HCT116 (cell line): ENCODE data around the gene AHSP. TPM values are rescaled to one million over a fixed set of nuclear protein-coding genes. Genes with fewer than 3 reads are reported as not detected.

Experiments
- ATAC-seq: fragments of 200-7000 bp; cut with Tn5 transposase; 2 replicates; pipeline ENCODE4 v1.9.1; 2020; ENCODE audit warnings: mild to moderate bottlenecking, moderate library complexity
- BruUV-seq: library from RNA; stranded (reverse); fragments of 400-500 nt; replicated peaks from 2 replicates; lab custom pipeline; 2021; lab: Mats Ljungman, UMichigan
- CTCF ChIA-PET: fragments of 300-600 bp; sonication (Branson Sonifier 250); formaldehyde crosslinking; loops from one replicate; lab custom pipeline; 2021; ENCODE audit warnings: antibody characterized with exemption; lab: Charles Lee
- POLR2A ChIA-PET: fragments of 300-600, 350-600 bp; sonication (Branson Sonifier 250); formaldehyde crosslinking; loops from one replicate; lab custom pipeline; 2021; ENCODE audit warnings: antibody characterized with exemption; lab: Charles Lee
- RAD21 ChIA-PET, 2 experiments: fragments of 300-600 bp; sonication (Branson Sonifier 250); formaldehyde crosslinking; loops; one replicate each; lab custom pipeline; 2023; ENCODE audit warnings: low total read pairs in 2 of 2; ENCODE audit not compliant: uncharacterized antibody in 2 of 2, unreplicated experiment in 2 of 2, low non-redundant PET in 1 of 2; lab: Charles Lee
- DNase-seq: peaks from one replicate; pipeline ENCODE4 v3.0.0-alpha.2; 2010; ENCODE audit warnings: low read depth, low spot score
- H2AFZ ChIP-seq: fragments of 200-600 bp; shearing (Covaris generic), sonication (generic); 2 replicates; pipeline ENCODE4 v1.6.1; 2017; ENCODE audit warnings: low read depth, mixed run types, mixed read lengths, antibody characterized with exemption, low read length; ENCODE audit not compliant: poor library complexity, severe bottlenecking
- H3K27ac ChIP-seq: 2 replicates; pipeline ENCODE4 v1.5.1; 2012; ENCODE audit warnings: low read depth, low read length
- H3K27me3 ChIP-seq: fragments of 200-600 bp; sonication (generic); 2 replicates; pipeline ENCODE4 v1.6.1; 2016; ENCODE audit warnings: mixed run types, low read length, mixed read lengths; ENCODE audit not compliant: insufficient read depth
- H3K36me3 ChIP-seq, 2 experiments: fragments of 200-500 bp in 1 of 2; fragments of 200-600 bp in 1 of 2; sonication (Bioruptor generic) in 1 of 2; sonication (generic) in 1 of 2; 2 replicates each; pipeline versions ENCODE4 v1.5.1 to v1.6.1; 2014 to 2016; ENCODE audit warnings: low read length in 2 of 2, inconsistent platforms in 1 of 2, mixed read lengths in 1 of 2, mixed run types in 1 of 2; ENCODE audit not compliant: insufficient read depth in 2 of 2, control insufficient read depth in 1 of 2
- H3K4me1 ChIP-seq, 2 experiments: fragments of 200-600 bp in 1 of 2; sonication (generic) in 1 of 2; 2 replicates each; pipeline versions ENCODE4 v1.5.1 to v1.6.1; 2012 to 2017; ENCODE audit warnings: low read length in 2 of 2, inconsistent platforms in 1 of 2, mild to moderate bottlenecking in 1 of 2, mixed read lengths in 1 of 2, mixed run types in 1 of 2, moderate library complexity in 1 of 2; ENCODE audit not compliant: insufficient read depth in 2 of 2, control insufficient read depth in 1 of 2
- H3K4me2 ChIP-seq: fragments of 200-600 bp; sonication (generic); 2 replicates; pipeline ENCODE4 v1.6.1; 2017; ENCODE audit warnings: mixed run types, low read length, mixed read lengths
- H3K4me3 ChIP-seq, 2 experiments: fragments of 200-600 bp in 1 of 2; sonication (generic) in 1 of 2; replicated peaks in 1 of 2; 2 replicates each; pipeline ENCODE4 v1.5.1; 2011 to 2016; ENCODE audit warnings: low read length in 2 of 2, control low read depth in 1 of 2, low read depth in 1 of 2, mild to moderate bottlenecking in 1 of 2, mixed read lengths in 1 of 2, mixed run types in 1 of 2
- H3K79me2 ChIP-seq: fragments of 200-600 bp; sonication (generic); 2 replicates; pipeline ENCODE4 v1.6.1; 2017; ENCODE audit warnings: mild to moderate bottlenecking, mixed run types, low read length, moderate library complexity, mixed read lengths; ENCODE audit not compliant: insufficient read depth
- H3K9ac ChIP-seq: fragments of 200-600 bp; sonication (generic); 2 replicates; pipeline ENCODE4 v1.6.1; 2016; ENCODE audit warnings: low read length, mixed read lengths
- H3K9me2 ChIP-seq: fragments of 200-600 bp; sonication (generic), shearing (Covaris generic); 2 replicates; pipeline ENCODE4 v1.6.1; 2017; ENCODE audit warnings: mixed run types, mild to moderate bottlenecking, moderate library complexity; ENCODE audit not compliant: insufficient read depth
- H3K9me3 ChIP-seq, 2 experiments: fragments of 200-500 bp in 1 of 2; fragments of 200-600 bp in 1 of 2; sonication (Bioruptor generic) in 1 of 2; sonication (generic) in 1 of 2; 2 replicates each; pipeline ENCODE4 v1.6.1; 2014 to 2017; ENCODE audit warnings: low read length in 2 of 2, mixed read lengths in 2 of 2, inconsistent platforms in 1 of 2, low read depth in 1 of 2, mild to moderate bottlenecking in 1 of 2, mixed run types in 1 of 2, moderate library complexity in 1 of 2; ENCODE audit not compliant: control insufficient read depth in 1 of 2, insufficient read depth in 1 of 2
- H4K20me1 ChIP-seq: fragments of 200-600 bp; sonication (generic), shearing (Covaris generic); 2 replicates; pipeline ENCODE4 v1.6.1; 2017; ENCODE audit warnings: mixed run types, mild to moderate bottlenecking, moderate library complexity; ENCODE audit not compliant: insufficient read depth
- ATF3 ChIP-seq: IDR thresholded peaks from 2 replicates; pipeline ENCODE4 v1.6.1; 2012
- CBX3 ChIP-seq: IDR thresholded peaks from 2 replicates; pipeline ENCODE4 v1.6.1; 2012; ENCODE audit warnings: low read depth
- CTCF ChIP-seq, 3 experiments: fragments of 200-600 bp in 1 of 3; sonication (generic) in 1 of 3; IDR thresholded peaks in 2 of 3; conservative IDR thresholded peaks in 1 of 3; 2 replicates each; pipeline ENCODE4 v1.5.1; 2012 to 2017; ENCODE audit warnings: low read depth in 2 of 3, low read length in 2 of 3, antibody characterized with exemption in 1 of 3, borderline replicate concordance in 1 of 3, control low read depth in 1 of 3, mild to moderate bottlenecking in 1 of 3, mixed read lengths in 1 of 3, mixed run types in 1 of 3, moderate library complexity in 1 of 3; ENCODE audit not compliant: insufficient read depth in 1 of 3
- EGR1 ChIP-seq: IDR thresholded peaks from 2 replicates; pipeline ENCODE4 v1.6.1; 2012; ENCODE audit warnings: low read depth
- FOSL1 ChIP-seq: IDR thresholded peaks from 2 replicates; pipeline ENCODE4 v1.6.1; 2012; ENCODE audit warnings: low read depth
- JUND ChIP-seq: IDR thresholded peaks from 2 replicates; pipeline ENCODE4 v1.6.1; 2012
- SRF ChIP-seq: IDR thresholded peaks from 2 replicates; pipeline ENCODE4 v1.6.1; 2012; ENCODE audit warnings: low read depth
- TCF7L2 ChIP-seq: IDR thresholded peaks from 2 replicates; pipeline ENCODE4 v1.7.0; 2011; ENCODE audit warnings: borderline replicate concordance, inconsistent platforms; ENCODE audit not compliant: insufficient read depth, insufficient read length; ENCODE audit errors: extremely low read depth
- ZNF274 ChIP-seq: fragments of 200-500 bp; sonication (Bioruptor generic); IDR thresholded peaks from 2 replicates; pipeline ENCODE4 v1.6.1; 2014; ENCODE audit warnings: mild to moderate bottlenecking, low read depth, low read length, inconsistent platforms
- intact Hi-C: fragments of 100-400 bp; cut with micrococcal nuclease; formaldehyde crosslinking; loops from 2 replicates; pipeline ENCODE4 v1.10.0; 2022
- total RNA-seq: library from RNA; stranded (reverse); gene quantifications from one replicate; pipeline ENCODE4 v1.2.1, GENCODE V29; 2021; ENCODE audit not compliant: unreplicated experiment
- TF ChIP-seq, protein P1 (sequence below): IDR thresholded peaks from 2 replicates; pipeline ENCODE4 v1.6.1; 2011; ENCODE audit warnings: mild to moderate bottlenecking, low read length, moderate library complexity; ENCODE audit not compliant: insufficient replicate concordance; ENCODE audit errors: extremely low read depth
- TF ChIP-seq, protein P2 (sequence below): IDR thresholded peaks from 2 replicates; pipeline ENCODE4 v1.6.1; 2012; ENCODE audit warnings: low read depth

AHSP gene
- total RNA-seq, 1 experiment from 2014 or later, result not detected

DNA sequence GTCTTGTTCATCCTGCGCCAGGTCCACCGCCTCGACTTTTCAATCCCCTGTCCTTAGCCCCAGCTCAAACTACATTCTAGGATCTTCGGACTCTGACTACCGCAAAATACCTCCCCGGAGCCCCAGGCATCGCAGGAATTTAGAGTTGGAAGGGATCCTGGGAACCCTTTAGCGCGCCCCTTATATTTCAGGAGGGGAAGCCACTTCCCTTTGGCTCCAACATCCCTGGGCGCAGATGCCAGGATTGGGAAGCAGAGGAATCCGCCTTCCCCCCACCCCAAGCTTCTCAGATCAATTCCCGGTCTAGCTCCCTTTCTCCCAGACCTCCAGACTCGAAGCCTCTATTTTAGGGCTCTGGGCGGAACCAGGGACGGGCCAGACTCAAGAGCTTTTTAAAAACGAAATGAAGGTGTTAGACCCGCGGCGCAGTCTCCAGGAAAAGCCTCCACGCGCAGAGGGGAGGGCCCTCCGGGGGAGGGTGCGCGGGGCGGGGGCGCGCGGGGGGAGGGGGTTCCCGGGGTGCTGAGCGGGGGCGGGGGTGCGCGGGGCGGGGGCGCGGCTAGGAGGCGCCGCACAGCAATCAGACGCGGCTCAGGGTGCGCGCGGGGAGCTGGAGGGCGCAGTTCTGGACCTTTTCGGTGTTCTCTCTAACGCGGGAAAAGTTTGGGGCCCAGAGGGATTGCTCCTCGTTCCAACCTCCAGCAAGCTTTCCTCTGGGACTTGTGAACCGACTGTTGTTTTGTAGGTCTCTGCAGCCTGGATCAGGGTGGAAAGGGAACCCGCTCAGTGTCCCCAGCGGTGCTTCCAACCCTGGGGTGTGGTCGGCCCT lies 1.6 kb downstream of the AHSP start:
- Histone ChIP-seq H3K79me2 (no peaks in the 10 kb centered on the region), H3K9me3 (no peaks in the 10 kb centered on the region), H3K27me3 (no peaks in the 10 kb centered on the region), H3K4me2 (no peak overlapping the region), H4K20me1 (no peaks in the 10 kb centered on the region), H3K36me3 (no peaks in the 10 kb centered on the region), H3K4me3 (no peak overlapping the region), H3K9ac (no peak overlapping the region), H3K9me2 (no peaks in the 10 kb centered on the region), H3K4me1 (no peaks in the 10 kb centered on the region), H3K27ac (no peak overlapping the region), H2AFZ (no peak overlapping the region)
- no TSS peak for BruUV-seq
- no peak for ATAC-seq
- ChIA-PET RAD21 (no interaction called here), POLR2A (no interaction called here), CTCF (no interaction called here)
- no peak for DNase-seq
- no peak for TF ChIP-seq TCF7L2
- TF ChIP-seq, protein P1, sequence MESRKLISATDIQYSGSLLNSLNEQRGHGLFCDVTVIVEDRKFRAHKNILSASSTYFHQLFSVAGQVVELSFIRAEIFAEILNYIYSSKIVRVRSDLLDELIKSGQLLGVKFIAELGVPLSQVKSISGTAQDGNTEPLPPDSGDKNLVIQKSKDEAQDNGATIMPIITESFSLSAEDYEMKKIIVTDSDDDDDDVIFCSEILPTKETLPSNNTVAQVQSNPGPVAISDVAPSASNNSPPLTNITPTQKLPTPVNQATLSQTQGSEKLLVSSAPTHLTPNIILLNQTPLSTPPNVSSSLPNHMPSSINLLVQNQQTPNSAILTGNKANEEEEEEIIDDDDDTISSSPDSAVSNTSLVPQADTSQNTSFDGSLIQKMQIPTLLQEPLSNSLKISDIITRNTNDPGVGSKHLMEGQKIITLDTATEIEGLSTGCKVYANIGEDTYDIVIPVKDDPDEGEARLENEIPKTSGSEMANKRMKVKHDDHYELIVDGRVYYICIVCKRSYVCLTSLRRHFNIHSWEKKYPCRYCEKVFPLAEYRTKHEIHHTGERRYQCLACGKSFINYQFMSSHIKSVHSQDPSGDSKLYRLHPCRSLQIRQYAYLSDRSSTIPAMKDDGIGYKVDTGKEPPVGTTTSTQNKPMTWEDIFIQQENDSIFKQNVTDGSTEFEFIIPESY, result no peak
- intact Hi-C loops, result no loop called here

DNA sequence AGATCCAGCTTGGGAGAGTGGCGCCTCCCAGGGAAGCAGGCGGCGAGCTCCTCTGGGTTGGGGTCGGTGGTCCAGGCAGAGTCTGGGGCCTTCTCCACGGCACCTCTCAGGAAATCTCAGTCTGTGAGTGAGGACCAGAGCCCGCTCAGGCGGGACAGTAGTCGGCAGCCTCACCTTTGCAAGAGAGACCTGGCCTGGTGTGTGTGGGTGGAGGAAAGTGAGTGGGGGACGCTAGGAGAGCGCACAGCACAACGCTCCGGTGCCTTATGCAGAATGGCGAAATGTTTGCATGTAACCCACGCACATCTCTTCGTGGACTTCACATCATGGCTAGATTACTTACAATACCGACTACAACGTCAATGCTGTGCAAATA lies 2.2 kb downstream of the AHSP start:
- Histone ChIP-seq H3K9me3 (no peaks in the 10 kb centered on the region), H3K4me3 (no peak overlapping the region), H3K4me1 (no peaks in the 10 kb centered on the region), H3K27me3 (no peaks in the 10 kb centered on the region), H3K4me2 (no peak overlapping the region), H2AFZ (no peak overlapping the region), H4K20me1 (no peaks in the 10 kb centered on the region), H3K9me2 (no peaks in the 10 kb centered on the region), H3K79me2 (no peaks in the 10 kb centered on the region), H3K9ac (no peak overlapping the region), H3K27ac (no peak overlapping the region), H3K36me3 (no peaks in the 10 kb centered on the region)
- ATAC-seq (no peak), DNase-seq (no peak)
- no TSS peak for BruUV-seq
- ChIA-PET RAD21 (no interaction called here), POLR2A (no interaction called here), CTCF (no interaction called here)
- intact Hi-C loops, result no loop called here
- TF ChIP-seq CTCF (IDR thresholded peaks at IDR 0.05 in 2 of 3, conservative IDR thresholded peaks at IDR 0.05 in 1 of 3; ENCODE audit: borderline replicate concordance in 1 of 3, insufficient read depth in 1 of 3, low read depth in 2 of 3, low read length in 2 of 3) (no peak), ZNF274 (no peak), SRF (no peak), CBX3 (no peak), ATF3 (no peak), JUND (no peak), EGR1 (no peak), FOSL1 (no peak)
- TF ChIP-seq, protein P2, sequence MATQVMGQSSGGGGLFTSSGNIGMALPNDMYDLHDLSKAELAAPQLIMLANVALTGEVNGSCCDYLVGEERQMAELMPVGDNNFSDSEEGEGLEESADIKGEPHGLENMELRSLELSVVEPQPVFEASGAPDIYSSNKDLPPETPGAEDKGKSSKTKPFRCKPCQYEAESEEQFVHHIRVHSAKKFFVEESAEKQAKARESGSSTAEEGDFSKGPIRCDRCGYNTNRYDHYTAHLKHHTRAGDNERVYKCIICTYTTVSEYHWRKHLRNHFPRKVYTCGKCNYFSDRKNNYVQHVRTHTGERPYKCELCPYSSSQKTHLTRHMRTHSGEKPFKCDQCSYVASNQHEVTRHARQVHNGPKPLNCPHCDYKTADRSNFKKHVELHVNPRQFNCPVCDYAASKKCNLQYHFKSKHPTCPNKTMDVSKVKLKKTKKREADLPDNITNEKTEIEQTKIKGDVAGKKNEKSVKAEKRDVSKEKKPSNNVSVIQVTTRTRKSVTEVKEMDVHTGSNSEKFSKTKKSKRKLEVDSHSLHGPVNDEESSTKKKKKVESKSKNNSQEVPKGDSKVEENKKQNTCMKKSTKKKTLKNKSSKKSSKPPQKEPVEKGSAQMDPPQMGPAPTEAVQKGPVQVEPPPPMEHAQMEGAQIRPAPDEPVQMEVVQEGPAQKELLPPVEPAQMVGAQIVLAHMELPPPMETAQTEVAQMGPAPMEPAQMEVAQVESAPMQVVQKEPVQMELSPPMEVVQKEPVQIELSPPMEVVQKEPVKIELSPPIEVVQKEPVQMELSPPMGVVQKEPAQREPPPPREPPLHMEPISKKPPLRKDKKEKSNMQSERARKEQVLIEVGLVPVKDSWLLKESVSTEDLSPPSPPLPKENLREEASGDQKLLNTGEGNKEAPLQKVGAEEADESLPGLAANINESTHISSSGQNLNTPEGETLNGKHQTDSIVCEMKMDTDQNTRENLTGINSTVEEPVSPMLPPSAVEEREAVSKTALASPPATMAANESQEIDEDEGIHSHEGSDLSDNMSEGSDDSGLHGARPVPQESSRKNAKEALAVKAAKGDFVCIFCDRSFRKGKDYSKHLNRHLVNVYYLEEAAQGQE, result no peak
